ENCODE data around the gene HNRNPC. TPM values are rescaled to one million over a fixed set of nuclear protein-coding genes. Genes with fewer than 3 reads are reported as not detected.

The HNRNPC gene
- total RNA-seq, 1 experiment from 2014 or later, result 843 TPM

GRCh38 chr14:21184254-21184653 lies 85.0 kb downstream of the HNRNPC start:
- intact Hi-C loops (cut with micrococcal nuclease), result no loop called here
- POLR2A ChIA-PET, result no interaction called here

More at GRCh38 chr14:21184254-21184653, 85.0 kb downstream of the HNRNPC start:
- no peaks in the 10 kb centered on the region for H3K79me2 ChIP-seq (ENCODE audit: insufficient read depth, low read length)
- no peak overlapping the region for H3K4me2 ChIP-seq (ENCODE audit: low read length)
- TF ChIP-seq ZFX (IDR thresholded peaks at IDR 0.05), result no peak
- TF ChIP-seq ATF3 (IDR thresholded peaks at IDR 0.05), result no peak
- TF ChIP-seq ELF1 (IDR thresholded peaks at IDR 0.05; ENCODE audit: borderline replicate concordance, low read depth), result no peak
- no peak for TF ChIP-seq MAX (IDR thresholded peaks at IDR 0.05)
- TF ChIP-seq POLR2A (IDR thresholded peaks at IDR 0.05; ENCODE audit: borderline replicate concordance, extremely low read depth, insufficient read depth, insufficient read length), result no peak
- no peak for TF ChIP-seq EGR1 (IDR thresholded peaks at IDR 0.05; ENCODE audit: low read depth)
- TF ChIP-seq TCF7L2 (IDR thresholded peaks at IDR 0.05; ENCODE audit: borderline replicate concordance, extremely low read depth, insufficient read depth, insufficient read length), result no peak
- TF ChIP-seq SP1 (IDR thresholded peaks at IDR 0.05; ENCODE audit: low read depth), result no peak
- TF ChIP-seq RAD21 (IDR thresholded peaks at IDR 0.05; ENCODE audit: low read depth), result no peak
- no peak for TF ChIP-seq CEBPB (IDR thresholded peaks at IDR 0.05; ENCODE audit: low read depth)
- no peak for TF ChIP-seq EZH2 (IDR thresholded peaks at IDR 0.05)
- TF ChIP-seq ZNF274 (IDR thresholded peaks at IDR 0.05; ENCODE audit: low read depth, low read length), result no peak
- no peak for TF ChIP-seq CTCF (IDR thresholded peaks at IDR 0.05 in 2 of 3, conservative IDR thresholded peaks at IDR 0.05 in 1 of 3; ENCODE audit: borderline replicate concordance in 1 of 3, insufficient read depth in 1 of 3, low read depth in 2 of 3, low read length in 2 of 3)
- H4K20me1 ChIP-seq (ENCODE audit: insufficient read depth), result no peaks in the 10 kb centered on the region
- no peak overlapping the region for H3K27ac ChIP-seq (ENCODE audit: low read depth, low read length)
- ChIA-PET RAD21 (ENCODE audit: low non-redundant PET in 1 of 2, low total read pairs in 2 of 2, uncharacterized antibody in 2 of 2, unreplicated experiment in 2 of 2) (no interaction called here), CTCF (interaction anchor here (0.6 to 1.4 kb wide), 2 partner anchors 49 to 170 kb away, joined by 3 to 5 read pairs; no protein-coding TSS in a partner anchor)
- no TSS peak for BruUV-seq (replicated peaks)
- no peaks in the 10 kb centered on the region for H3K4me1 ChIP-seq (ENCODE audit: control insufficient read depth in 1 of 2, insufficient read depth in 2 of 2, low read length in 2 of 2)
- DNase-seq (ENCODE audit: low read depth, low spot score) (no peak), ATAC-seq (no peak)
- no peaks in the 10 kb centered on the region for H3K36me3 ChIP-seq (ENCODE audit: control insufficient read depth in 1 of 2, insufficient read depth in 2 of 2, low read length in 2 of 2)
- H2AFZ ChIP-seq (ENCODE audit: low read depth, low read length, poor library complexity, severe bottlenecking), result no peak overlapping the region
- no peaks in the 10 kb centered on the region for H3K27me3 ChIP-seq (ENCODE audit: insufficient read depth, low read length)
- H3K9ac ChIP-seq (ENCODE audit: low read length), result no peak overlapping the region
- no peaks in the 10 kb centered on the region for H3K9me2 ChIP-seq (ENCODE audit: insufficient read depth)
- no peak overlapping the region for H3K4me3 ChIP-seq (replicated peaks in 1 of 2; ENCODE audit: low read depth in 1 of 2, low read length in 2 of 2)
- no peaks in the 10 kb centered on the region for H3K9me3 ChIP-seq (ENCODE audit: control insufficient read depth in 1 of 2, insufficient read depth in 1 of 2, low read depth in 1 of 2, low read length in 2 of 2)

All from HCT116 (cell line).